WI38 (cell line): Measurements from ENCODE around the gene HEBP1.

Experiments used
- H3K4me3 ChIP-seq: 2 replicates; pipeline ENCODE4 v1.5.1; 2011; ENCODE audit warnings: low read depth, mild to moderate bottlenecking, control low read depth, low read length
- TF ChIP-seq, protein P1 (sequence below): IDR thresholded peaks from 2 replicates; pipeline ENCODE4 v1.5.1; 2012; ENCODE audit warnings: low read depth, mild to moderate bottlenecking, control low read depth, low read length

The HEBP1 gene

DNA sequence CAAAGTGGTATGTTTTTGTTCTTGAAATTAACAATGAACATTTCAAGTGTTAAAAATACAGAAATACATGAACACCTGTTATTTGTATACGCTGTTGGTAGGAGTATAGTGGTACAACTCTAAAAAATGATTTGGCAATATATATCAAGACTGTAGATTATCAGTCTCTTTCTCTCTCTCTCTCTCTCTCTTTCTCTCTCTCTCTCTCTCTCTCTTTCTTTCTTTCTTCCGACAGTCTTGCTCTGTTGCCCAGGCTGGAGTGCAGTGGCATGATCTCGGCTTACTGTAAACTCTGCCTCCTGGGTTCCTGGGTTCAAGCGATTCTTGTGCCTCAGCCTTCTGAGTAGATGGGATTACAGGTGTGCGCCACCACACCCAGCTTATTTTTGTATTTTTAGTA, 12.6 kb downstream of the HEBP1 start:
- TF ChIP-seq, protein P1, sequence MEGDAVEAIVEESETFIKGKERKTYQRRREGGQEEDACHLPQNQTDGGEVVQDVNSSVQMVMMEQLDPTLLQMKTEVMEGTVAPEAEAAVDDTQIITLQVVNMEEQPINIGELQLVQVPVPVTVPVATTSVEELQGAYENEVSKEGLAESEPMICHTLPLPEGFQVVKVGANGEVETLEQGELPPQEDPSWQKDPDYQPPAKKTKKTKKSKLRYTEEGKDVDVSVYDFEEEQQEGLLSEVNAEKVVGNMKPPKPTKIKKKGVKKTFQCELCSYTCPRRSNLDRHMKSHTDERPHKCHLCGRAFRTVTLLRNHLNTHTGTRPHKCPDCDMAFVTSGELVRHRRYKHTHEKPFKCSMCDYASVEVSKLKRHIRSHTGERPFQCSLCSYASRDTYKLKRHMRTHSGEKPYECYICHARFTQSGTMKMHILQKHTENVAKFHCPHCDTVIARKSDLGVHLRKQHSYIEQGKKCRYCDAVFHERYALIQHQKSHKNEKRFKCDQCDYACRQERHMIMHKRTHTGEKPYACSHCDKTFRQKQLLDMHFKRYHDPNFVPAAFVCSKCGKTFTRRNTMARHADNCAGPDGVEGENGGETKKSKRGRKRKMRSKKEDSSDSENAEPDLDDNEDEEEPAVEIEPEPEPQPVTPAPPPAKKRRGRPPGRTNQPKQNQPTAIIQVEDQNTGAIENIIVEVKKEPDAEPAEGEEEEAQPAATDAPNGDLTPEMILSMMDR: no peak
- H3K4me3 ChIP-seq: no peak overlapping the region

DNA sequence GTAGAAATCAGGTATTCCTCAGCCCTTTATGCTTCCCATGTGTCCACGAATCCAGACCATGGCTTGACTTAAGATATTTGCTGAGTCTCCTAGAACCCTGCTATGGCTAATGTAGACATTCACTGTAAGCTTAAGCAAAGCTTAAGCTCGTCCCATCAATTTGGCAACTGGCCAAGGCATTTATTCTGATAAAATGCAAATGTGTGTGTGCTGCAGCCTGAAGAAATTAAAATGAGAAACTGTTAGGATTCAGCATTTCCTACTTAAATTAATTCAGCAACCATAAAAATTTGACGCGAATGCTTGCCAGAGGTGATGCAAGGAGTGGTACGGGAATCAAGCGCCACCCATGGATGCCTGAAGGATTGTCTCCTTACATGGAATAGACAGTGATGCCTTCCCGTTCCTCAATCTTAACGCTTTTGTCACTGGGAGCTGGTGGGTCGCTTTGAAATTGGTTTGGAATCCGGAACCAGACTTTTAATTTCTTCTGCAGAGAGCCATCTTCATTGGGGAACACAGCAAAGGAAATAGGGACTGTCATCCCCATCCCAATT, 13.2 kb downstream of the HEBP1 start:
- TF ChIP-seq, protein P1: no peak
- no peak overlapping the region for H3K4me3 ChIP-seq

DNA sequence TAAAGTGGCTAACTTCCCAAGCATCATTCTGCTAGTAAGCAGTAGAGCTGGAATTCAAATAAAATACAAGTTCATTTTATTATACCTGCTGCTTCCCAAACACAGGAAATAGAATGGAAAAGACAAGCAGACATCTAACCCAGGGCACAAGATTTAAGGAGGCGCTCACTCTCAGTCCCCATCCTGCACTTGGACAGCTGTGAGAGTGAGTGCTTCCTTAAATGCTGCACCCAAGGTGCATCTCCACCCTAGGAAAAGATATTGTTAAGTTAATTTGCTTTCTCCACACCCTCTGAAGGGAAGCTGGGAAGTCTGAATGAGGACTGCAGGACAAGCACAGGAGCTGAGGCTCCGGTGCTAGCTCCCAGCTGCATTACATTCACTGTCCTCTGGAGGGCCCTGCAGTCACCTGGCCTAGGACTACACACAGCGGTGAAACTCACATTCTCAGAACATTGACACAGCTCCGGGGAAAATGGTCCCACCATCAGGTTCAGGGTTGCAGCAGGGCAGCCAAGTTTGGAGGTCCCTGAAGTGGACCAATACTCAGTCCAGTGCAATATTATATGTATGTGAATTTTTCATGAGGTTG, 14.2 kb downstream of the HEBP1 start:
- no peak overlapping the region for H3K4me3 ChIP-seq
- TF ChIP-seq, protein P1: peak; percentile 59

DNA sequence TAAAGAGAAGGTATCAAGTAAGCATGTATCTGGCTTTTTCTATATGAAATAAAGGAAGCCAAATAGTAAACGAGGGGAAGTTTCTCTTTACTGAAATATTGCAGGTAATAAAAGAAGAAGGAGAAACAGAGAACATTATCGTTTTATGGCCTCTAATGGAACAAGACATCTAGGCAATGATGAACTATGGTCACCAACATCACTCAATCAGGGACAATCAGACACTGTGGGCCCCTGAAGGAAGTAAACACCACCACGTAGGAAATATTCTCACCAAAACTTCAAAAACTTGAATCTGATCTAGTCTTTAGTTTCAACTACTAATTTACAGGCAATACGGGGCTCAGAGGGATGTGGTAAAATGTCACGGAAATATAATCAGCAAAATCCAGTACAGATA, 15.9 kb downstream of the HEBP1 start:
- TF ChIP-seq, protein P1: no peak
- no peak overlapping the region for H3K4me3 ChIP-seq

DNA sequence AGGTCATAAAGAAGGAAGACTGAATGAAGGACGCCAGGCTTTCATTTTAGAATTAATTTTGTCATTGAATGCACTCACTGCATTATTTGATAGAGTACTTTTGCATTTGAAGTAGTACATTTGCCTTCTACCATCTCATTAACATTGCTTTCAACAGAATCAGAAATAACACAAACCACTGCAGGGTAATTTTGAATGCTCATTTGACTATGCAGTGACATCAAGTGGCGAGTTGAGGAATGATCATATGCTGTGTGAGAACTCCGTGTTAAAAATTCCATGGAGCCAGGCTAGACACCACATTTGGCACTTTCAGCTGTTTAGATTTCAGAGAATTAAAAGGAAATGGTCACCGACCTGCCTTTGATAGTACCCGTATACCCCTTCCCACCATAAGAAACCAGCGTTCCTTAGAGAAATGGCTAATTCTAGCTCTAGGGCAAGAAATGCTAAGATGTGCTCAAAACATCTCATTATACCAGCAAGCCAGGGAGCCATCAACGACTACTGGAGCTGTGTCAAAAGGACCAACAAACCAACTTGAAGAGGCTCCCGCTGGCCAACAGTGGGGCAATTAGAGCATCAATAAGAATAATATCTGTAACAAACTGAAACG, 16.5 kb downstream of the HEBP1 start:
- no peak overlapping the region for H3K4me3 ChIP-seq
- TF ChIP-seq, protein P1: peak; percentile 52

DNA sequence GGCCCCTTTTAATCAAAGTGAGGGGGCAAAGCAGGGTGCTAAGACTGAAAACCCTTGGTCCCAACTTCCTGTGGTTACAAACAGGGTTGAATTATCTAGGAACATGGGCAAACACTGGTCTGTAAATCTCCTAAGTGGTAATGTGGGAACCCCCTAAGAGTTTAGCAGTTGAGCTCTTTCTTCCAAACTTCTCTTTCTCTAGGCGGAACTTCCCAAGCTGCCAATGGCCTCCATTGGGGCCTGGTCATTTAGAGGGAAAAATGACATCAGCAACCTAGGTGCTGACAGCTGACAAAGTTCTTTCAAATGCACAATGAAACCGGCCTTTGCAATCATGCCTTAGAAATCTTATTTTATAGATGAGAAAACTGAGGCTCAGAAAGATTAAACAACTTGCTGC, 17.7 kb downstream of the HEBP1 start:
- TF ChIP-seq, protein P1: no peak

DNA sequence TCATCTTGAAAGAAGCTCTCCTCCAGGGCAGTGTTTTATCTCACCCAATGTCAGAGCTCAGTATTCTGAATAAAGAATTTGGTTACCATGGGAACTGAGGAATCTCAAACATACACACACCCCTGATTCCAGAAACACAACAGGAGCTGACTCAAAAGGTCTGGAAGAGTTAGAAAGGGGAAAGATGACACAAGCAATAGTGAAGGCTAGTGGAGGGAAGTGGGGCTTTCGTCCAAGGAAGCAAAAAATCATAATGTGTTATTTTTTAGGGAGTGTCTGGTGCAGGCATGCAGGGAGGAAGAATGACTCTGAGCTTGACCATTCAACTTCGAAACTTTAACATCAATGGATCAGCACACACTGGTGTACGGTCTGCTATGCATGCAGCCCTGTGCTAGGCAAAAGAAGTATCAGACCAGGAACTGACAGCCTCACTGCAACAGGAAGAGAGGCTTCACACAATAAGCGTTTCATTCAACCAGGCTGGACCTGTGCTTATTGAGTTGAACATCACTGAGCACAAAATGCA, 20.3 kb downstream of the HEBP1 start:
- TF ChIP-seq, protein P1: no peak
- H3K4me3 ChIP-seq: peak overlapping the region; percentile 21; the same call in 1 of the 2 replicates

More for the DNA sequence above, 17.7 kb downstream of the HEBP1 start:
- H3K4me3 ChIP-seq: no peak overlapping the region
